Measurements from ENCODE around the gene MANSC1.

DNA sequence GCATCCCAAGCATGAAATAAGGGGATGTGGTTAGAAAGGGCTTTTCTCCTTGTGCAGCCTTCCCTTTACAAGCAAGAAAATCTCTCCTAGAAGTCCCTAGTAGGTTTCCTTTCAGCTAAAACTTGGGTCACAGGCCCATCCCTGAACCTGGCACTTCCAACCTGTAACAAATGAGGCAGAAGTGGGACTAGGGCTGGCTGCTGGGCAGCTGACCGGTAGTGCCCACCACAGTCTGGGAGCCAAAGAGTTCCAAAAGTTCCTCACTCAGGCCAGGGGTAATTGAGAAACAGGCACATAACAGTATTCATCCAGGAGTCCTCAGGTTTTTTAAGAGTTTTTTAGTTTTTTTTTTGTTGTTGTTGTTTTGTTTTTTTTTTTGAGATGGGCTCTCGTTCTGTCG is 23.8 kb downstream of the MANSC1 start:
- TF ChIP-seq, protein P1, sequence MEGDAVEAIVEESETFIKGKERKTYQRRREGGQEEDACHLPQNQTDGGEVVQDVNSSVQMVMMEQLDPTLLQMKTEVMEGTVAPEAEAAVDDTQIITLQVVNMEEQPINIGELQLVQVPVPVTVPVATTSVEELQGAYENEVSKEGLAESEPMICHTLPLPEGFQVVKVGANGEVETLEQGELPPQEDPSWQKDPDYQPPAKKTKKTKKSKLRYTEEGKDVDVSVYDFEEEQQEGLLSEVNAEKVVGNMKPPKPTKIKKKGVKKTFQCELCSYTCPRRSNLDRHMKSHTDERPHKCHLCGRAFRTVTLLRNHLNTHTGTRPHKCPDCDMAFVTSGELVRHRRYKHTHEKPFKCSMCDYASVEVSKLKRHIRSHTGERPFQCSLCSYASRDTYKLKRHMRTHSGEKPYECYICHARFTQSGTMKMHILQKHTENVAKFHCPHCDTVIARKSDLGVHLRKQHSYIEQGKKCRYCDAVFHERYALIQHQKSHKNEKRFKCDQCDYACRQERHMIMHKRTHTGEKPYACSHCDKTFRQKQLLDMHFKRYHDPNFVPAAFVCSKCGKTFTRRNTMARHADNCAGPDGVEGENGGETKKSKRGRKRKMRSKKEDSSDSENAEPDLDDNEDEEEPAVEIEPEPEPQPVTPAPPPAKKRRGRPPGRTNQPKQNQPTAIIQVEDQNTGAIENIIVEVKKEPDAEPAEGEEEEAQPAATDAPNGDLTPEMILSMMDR (IDR thresholded peaks at IDR 0.05; ENCODE audit: low read depth, low read length) = no peak
- no peak for TF ChIP-seq POLR2A (IDR thresholded peaks at IDR 0.05; ENCODE audit: extremely low read depth, insufficient read length)

Data from NB4 (cell line).